Breast epithelium (tissue), 3 donors: ENCODE measurements around the gene HRH4.

Source experiments
- POLR2A ChIP-seq: fragments of 450-650 bp; IDR thresholded peaks from one replicate; pipeline ENCODE4 v1.6.1; 2016; ENCODE audit warnings: antibody characterized with exemption, mild to moderate bottlenecking, moderate library complexity
- POLR2AphosphoS5 ChIP-seq, 3 donors: sonication (generic); formaldehyde crosslinking; IDR thresholded peaks; one replicate each; pipeline ENCODE4 v1.6.1; 2017; ENCODE audit warnings: antibody characterized with exemption in 3 of 3
- TF ChIP-seq, protein P1 (sequence below), 3 donors: fragments of 450-650 bp; IDR thresholded peaks; one replicate each; pipeline ENCODE4 v1.5.1; 2016 to 2017; ENCODE audit warnings: antibody characterized with exemption in 3 of 3, mild to moderate bottlenecking in 3 of 3, moderate library complexity in 3 of 3

GRCh38 chr18:24518596-24518995, 58.2 kb downstream of the HRH4 start:
- TF ChIP-seq, protein P1, sequence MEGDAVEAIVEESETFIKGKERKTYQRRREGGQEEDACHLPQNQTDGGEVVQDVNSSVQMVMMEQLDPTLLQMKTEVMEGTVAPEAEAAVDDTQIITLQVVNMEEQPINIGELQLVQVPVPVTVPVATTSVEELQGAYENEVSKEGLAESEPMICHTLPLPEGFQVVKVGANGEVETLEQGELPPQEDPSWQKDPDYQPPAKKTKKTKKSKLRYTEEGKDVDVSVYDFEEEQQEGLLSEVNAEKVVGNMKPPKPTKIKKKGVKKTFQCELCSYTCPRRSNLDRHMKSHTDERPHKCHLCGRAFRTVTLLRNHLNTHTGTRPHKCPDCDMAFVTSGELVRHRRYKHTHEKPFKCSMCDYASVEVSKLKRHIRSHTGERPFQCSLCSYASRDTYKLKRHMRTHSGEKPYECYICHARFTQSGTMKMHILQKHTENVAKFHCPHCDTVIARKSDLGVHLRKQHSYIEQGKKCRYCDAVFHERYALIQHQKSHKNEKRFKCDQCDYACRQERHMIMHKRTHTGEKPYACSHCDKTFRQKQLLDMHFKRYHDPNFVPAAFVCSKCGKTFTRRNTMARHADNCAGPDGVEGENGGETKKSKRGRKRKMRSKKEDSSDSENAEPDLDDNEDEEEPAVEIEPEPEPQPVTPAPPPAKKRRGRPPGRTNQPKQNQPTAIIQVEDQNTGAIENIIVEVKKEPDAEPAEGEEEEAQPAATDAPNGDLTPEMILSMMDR (IDR thresholded peaks at IDR 0.05): no peak
- no peak for TF ChIP-seq POLR2A
- TF ChIP-seq POLR2AphosphoS5 (IDR thresholded peaks at IDR 0.05): no peak
